WERI-Rb-1 (cell line): ENCODE results near the gene EMP1.

Experiments used
- DNase-seq: peaks from one replicate; pipeline ENCODE4 v3.0.0-alpha.2; 2020
- H3K27ac ChIP-seq: fragments of 250-450 bp; sonication (Bioruptor Pico); 2 replicates; pipeline ENCODE4 v1.5.1; 2020; ENCODE audit warnings: mild to moderate bottlenecking, moderate library complexity
- H3K27me3 ChIP-seq: fragments of 250-450 bp; sonication (Bioruptor Pico); 2 replicates; pipeline ENCODE4 v1.5.1; 2021; ENCODE audit warnings: mild to moderate bottlenecking, low read depth, moderate library complexity; ENCODE audit not compliant: insufficient read depth, severe bottlenecking
- H3K36me3 ChIP-seq: fragments of 250-450 bp; sonication (Bioruptor Pico); 2 replicates; pipeline ENCODE4 v1.5.1; 2020; ENCODE audit warnings: mild to moderate bottlenecking, moderate library complexity
- H3K4me3 ChIP-seq: 2 replicates; pipeline ENCODE4 v1.5.1; 2011; ENCODE audit warnings: low read depth, mild to moderate bottlenecking, control low read depth, low read length
- H3K9me3 ChIP-seq: fragments of 250-450 bp; sonication (Bioruptor Pico); 2 replicates; pipeline ENCODE4 v1.5.1; 2021; ENCODE audit warnings: mild to moderate bottlenecking, moderate library complexity; ENCODE audit not compliant: severe bottlenecking
- TF ChIP-seq, protein P1 (sequence below): IDR thresholded peaks from 2 replicates; pipeline ENCODE4 v1.5.1; 2011; ENCODE audit warnings: low read depth, mild to moderate bottlenecking, control low read depth, inconsistent platforms, low read length

Gene EMP1, protein sequence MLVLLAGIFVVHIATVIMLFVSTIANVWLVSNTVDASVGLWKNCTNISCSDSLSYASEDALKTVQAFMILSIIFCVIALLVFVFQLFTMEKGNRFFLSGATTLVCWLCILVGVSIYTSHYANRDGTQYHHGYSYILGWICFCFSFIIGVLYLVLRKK

GRCh38 chr12:13196130-13196921 is at the start of gene EMP1:
Gene EMP1 (plus strand): TSS chr12:13196726. CDS start chr12:13211511, 14,785 bp downstream.
- DNase-seq: no peak
- Histone ChIP-seq H3K27me3 (no peaks in the 10 kb centered on the region), H3K36me3 (no peaks in the 10 kb centered on the region), H3K27ac (no peak within 1 kb of the TSS), H3K4me3 (no peak within 1 kb of the TSS), H3K9me3 (no peaks in the 10 kb centered on the region)
- TF ChIP-seq, protein P1, sequence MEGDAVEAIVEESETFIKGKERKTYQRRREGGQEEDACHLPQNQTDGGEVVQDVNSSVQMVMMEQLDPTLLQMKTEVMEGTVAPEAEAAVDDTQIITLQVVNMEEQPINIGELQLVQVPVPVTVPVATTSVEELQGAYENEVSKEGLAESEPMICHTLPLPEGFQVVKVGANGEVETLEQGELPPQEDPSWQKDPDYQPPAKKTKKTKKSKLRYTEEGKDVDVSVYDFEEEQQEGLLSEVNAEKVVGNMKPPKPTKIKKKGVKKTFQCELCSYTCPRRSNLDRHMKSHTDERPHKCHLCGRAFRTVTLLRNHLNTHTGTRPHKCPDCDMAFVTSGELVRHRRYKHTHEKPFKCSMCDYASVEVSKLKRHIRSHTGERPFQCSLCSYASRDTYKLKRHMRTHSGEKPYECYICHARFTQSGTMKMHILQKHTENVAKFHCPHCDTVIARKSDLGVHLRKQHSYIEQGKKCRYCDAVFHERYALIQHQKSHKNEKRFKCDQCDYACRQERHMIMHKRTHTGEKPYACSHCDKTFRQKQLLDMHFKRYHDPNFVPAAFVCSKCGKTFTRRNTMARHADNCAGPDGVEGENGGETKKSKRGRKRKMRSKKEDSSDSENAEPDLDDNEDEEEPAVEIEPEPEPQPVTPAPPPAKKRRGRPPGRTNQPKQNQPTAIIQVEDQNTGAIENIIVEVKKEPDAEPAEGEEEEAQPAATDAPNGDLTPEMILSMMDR: no peak

- H3K27ac ChIP-seq: no peak overlapping the region
- H3K27me3 ChIP-seq: no peaks in the 10 kb centered on the region
- H3K36me3 ChIP-seq: no peaks in the 10 kb centered on the region
- H3K9me3 ChIP-seq: no peaks in the 10 kb centered on the region
- DNase-seq: no peak
- TF ChIP-seq, protein P1: no peak
- H3K4me3 ChIP-seq: no peak overlapping the region
These were observed 48.6 kb upstream of the EMP1 start for GRCh38 chr12:13147688-13148484.

- no peak overlapping the region for H3K27ac ChIP-seq
- H3K27me3 ChIP-seq: no peaks in the 10 kb centered on the region
- TF ChIP-seq, protein P1: no peak
These were observed 48.1 kb upstream of the EMP1 start for GRCh38 chr12:13148485-13148847.

GRCh38 chr12:13149411-13149810 is 47.1 kb upstream of the EMP1 start:
- no peaks in the 10 kb centered on the region for H3K9me3 ChIP-seq
- no peak overlapping the region for H3K4me3 ChIP-seq
- no peak overlapping the region for H3K27ac ChIP-seq
- DNase-seq: no peak
- TF ChIP-seq, protein P1: no peak
- H3K36me3 ChIP-seq: no peaks in the 10 kb centered on the region
- no peaks in the 10 kb centered on the region for H3K27me3 ChIP-seq

More at GRCh38 chr12:13148485-13148847, 48.1 kb upstream of the EMP1 start:
- Histone ChIP-seq H3K4me3 (no peak overlapping the region), H3K9me3 (no peaks in the 10 kb centered on the region), H3K36me3 (no peaks in the 10 kb centered on the region)
- DNase-seq: no peak

DNA sequence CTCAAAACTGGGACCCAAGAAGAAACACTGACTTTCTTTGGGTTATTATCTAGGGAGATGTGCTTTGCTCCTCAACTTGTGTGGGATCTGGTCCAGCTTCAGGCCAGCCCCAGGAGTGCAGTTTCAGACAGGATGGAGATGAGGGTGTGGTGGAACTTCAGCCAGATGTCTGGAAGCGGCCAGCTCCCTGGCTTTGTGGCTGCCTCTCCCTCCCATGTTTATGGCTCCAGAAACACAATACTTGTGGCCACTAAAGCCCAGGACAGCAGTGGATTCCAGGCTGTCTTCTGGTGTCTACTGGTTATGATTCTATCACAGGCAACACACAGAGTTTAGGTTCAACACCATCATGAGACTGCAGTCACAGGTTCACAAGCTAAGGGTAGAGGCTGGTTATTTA is 44.2 kb upstream of the EMP1 start:
- no peak overlapping the region for H3K4me3 ChIP-seq
- no peaks in the 10 kb centered on the region for H3K27me3 ChIP-seq
- TF ChIP-seq, protein P1: no peak
- no peak for DNase-seq
- no peaks in the 10 kb centered on the region for H3K9me3 ChIP-seq
- no peak overlapping the region for H3K27ac ChIP-seq
- no peaks in the 10 kb centered on the region for H3K36me3 ChIP-seq
